Measurements from ENCODE around the gene INO80D.
"Not testable (repeated sequence)": the region's sequence is repeated elsewhere in the genome, so short reads cannot be mapped to it uniquely, and the experiment has no call there.

The INO80D gene

GRCh38 chr2:205976934-205977659 lies 108.9 kb downstream of the INO80D start:
- not testable (repeated sequence) for DNase-seq (ENCODE audit: low read depth, low spot score)

GRCh38 chr2:205976120-205976814 lies 109.7 kb downstream of the INO80D start:
- no peak for DNase-seq (ENCODE audit: low read depth, low spot score)

- no peak for DNase-seq (ENCODE audit: low read depth, low spot score)
These were observed 110.7 kb downstream of the INO80D start for GRCh38 chr2:205975082-205975949.

GRCh38 chr2:205972113-205972512 lies 113.9 kb downstream of the INO80D start:
- no peak for DNase-seq (ENCODE audit: low read depth, low spot score)

DNA sequence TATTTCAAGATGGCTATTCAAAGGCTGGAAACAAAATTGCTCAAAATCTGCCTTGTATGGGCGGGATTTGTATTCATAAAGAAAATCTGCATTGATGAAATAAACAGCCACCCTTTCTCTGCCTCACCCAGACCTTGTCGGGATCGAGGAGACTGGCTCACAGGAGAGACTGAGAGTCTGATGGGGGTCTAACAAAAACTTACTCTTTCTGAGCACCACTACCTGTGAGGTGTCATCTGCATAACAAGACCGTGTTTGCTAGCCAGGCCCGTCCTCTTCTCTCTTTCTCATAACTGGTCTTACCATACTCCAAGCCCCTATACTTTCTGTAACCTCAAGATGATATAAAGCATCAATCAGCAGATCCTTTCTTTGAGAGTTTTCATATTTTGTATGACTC lies 115.6 kb downstream of the INO80D start:
- DNase-seq (ENCODE audit: low read depth, low spot score): no peak

DNA sequence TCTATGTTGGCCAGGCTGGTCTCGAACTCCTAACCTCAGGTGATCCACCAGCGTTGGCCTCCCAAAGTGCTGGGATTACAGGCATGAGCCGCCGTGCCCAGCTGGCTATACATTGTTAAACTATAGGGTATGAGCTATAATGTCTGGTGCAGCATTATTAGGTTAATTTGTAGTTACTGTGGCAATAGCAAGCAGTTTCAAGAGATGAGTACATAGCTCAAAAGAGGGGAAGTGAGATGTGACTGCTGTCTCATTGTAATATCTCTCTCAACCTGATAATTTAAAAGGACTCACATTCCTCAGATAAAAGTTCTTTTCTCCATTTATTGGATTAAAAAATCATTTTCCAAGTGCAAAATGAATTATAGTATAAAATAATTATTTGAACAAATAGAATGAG lies 116.4 kb downstream of the INO80D start:
- no peak for DNase-seq (ENCODE audit: low read depth, low spot score)

- no peak for DNase-seq (ENCODE audit: low read depth, low spot score)
These were observed 118.4 kb downstream of the INO80D start for GRCh38 chr2:205967391-205968075.

- DNase-seq (ENCODE audit: low read depth, low spot score): no peak
These were observed 120.3 kb downstream of the INO80D start for GRCh38 chr2:205965707-205966106.

DNA sequence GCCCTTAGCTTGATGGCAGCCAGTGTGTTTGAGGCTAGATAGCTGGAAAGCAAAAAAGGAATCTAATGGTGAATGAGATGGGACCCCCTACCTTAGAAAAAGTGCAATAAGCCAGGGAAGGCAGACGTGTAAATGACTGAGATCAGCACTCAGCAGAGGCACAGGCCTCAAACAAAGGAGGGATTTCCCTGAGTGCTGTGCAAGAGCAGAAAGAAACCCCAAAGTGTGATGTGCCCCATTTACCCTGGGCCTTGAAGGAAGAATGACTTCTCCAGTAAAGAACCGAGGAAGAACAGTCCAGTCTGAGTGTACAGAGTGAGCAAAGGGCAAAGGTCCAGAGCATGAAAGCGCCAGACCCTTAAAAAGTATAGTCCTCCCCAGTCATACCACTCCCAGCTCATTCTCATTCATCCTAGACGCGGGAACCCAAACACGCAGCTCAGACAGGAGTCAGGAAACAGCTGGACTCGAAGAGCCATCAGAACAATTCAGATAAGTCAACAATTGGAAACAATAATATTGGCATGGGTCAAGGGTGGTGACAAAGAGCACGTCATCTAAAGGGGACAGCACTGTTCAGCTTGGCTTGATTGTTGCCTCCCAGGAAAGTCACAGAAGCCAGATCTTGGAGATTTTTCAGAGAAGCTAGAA lies 121.7 kb downstream of the INO80D start:
- DNase-seq (ENCODE audit: low read depth, low spot score): no peak

- DNase-seq (ENCODE audit: low read depth, low spot score): no peak
These were observed 126.5 kb downstream of the INO80D start for GRCh38 chr2:205959521-205959920.

- DNase-seq (ENCODE audit: low read depth, low spot score): no peak
These were observed 128.4 kb downstream of the INO80D start for GRCh38 chr2:205957452-205958154.

DNA sequence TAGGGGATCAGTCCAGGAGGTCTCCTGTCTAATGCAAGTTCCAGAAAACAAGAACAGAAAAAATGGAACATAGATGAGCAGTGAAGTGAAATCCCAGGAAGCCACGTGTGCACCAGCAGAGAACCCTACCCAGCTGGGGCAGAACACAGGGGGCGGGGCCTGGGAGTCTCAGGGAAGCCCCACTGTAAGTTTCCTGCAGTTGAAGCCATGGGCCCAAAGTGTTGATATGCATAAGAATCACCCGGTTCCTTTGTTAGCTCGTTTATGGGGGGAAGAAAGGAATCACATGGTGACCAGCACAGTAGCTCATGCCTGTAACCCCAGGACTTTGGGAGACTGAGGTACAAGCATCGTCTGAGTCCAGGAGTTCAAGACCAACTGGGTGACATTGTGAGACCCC lies 131.3 kb downstream of the INO80D start:
- DNase-seq (ENCODE audit: low read depth, low spot score): no peak

GRCh38 chr2:205952282-205952681 lies 133.7 kb downstream of the INO80D start:
- no peak for DNase-seq (ENCODE audit: low read depth, low spot score)

- DNase-seq (ENCODE audit: low read depth, low spot score): no peak
These were observed 137.1 kb downstream of the INO80D start for GRCh38 chr2:205948883-205949282.

- no peak for DNase-seq (ENCODE audit: low read depth, low spot score)
These were observed 137.5 kb downstream of the INO80D start for GRCh38 chr2:205948496-205948837.

GRCh38 chr2:205947621-205948495 lies 138.1 kb downstream of the INO80D start:
- DNase-seq (ENCODE audit: low read depth, low spot score): peak; percentile 19

DNA sequence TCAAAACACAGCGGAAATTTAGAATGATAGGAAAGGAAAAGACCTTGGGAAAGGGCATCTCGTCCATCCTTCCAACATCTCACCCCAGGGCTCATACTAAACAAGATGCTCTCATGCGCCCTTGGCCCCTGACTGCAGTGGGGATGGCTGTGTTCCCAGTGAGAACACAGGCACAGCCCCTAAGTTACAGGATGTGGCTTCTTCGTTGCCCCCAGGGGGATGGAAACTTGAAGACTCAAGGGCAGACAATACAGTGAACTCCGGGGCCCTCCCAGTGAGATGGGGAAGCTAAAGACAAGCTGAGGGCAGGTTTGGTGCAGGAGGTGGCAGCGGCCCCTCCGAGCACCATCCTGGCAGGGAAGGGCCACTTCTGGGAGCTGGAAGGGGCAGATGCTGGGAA lies 139.7 kb downstream of the INO80D start:
- DNase-seq (ENCODE audit: low read depth, low spot score): no peak
